ENCODE data around the gene KCTD5.
"Not testable (repeated sequence)": the region's sequence is repeated elsewhere in the genome, so short reads cannot be mapped to it uniquely, and the experiment has no call there.

Gene KCTD5, protein sequence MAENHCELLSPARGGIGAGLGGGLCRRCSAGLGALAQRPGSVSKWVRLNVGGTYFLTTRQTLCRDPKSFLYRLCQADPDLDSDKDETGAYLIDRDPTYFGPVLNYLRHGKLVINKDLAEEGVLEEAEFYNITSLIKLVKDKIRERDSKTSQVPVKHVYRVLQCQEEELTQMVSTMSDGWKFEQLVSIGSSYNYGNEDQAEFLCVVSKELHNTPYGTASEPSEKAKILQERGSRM

DNA sequence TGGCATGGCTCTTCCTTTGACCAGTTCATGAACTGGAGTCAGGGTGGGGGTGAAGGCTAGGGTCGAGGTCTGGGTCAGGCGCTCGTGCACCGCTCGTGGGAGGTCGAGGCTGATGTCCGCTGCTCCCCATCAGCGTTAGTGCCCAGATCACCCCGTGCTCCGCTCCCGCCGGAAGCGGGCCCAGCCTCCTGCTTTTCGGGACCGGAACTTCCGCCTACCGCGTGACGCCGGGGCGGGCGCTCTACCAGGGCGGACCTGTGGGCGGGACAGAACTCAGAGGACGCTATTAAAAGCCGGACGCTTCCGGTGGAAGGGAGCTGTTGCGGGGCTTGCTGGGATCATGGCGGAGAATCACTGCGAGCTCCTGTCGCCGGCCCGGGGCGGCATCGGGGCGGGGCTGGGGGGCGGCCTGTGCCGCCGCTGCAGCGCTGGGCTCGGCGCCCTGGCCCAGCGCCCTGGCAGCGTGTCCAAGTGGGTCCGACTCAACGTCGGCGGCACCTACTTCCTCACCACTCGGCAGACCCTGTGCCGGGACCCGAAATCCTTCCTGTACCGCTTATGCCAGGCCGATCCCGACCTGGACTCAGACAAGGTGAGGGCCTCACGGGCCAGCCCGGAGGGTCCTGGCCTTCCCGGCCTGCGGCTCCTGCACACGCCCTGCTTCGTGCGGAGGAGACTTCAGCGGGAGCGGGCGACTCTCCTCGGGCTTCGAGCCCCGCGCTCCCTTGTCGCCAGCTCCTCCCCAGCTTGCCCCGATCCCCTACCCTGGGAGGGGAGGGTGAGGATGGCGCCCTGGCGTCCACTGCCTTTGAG, at the start of gene KCTD5:
KCTD5 (plus strand) TSS at position 315 of the 813 bp plus-strand sequence; CDS start at position 341, 26 bp downstream.
- TF ChIP-seq, protein P1, sequence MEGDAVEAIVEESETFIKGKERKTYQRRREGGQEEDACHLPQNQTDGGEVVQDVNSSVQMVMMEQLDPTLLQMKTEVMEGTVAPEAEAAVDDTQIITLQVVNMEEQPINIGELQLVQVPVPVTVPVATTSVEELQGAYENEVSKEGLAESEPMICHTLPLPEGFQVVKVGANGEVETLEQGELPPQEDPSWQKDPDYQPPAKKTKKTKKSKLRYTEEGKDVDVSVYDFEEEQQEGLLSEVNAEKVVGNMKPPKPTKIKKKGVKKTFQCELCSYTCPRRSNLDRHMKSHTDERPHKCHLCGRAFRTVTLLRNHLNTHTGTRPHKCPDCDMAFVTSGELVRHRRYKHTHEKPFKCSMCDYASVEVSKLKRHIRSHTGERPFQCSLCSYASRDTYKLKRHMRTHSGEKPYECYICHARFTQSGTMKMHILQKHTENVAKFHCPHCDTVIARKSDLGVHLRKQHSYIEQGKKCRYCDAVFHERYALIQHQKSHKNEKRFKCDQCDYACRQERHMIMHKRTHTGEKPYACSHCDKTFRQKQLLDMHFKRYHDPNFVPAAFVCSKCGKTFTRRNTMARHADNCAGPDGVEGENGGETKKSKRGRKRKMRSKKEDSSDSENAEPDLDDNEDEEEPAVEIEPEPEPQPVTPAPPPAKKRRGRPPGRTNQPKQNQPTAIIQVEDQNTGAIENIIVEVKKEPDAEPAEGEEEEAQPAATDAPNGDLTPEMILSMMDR (IDR thresholded peaks at IDR 0.05; ENCODE audit: low read depth, low read length, missing control alignments), result no peak
- DNase-seq (ENCODE audit: low read depth), result peak; percentile 87
- peak within 1 kb of the TSS; percentile 99 for H3K4me3 ChIP-seq (ENCODE audit: low read depth, low read length)

DNA sequence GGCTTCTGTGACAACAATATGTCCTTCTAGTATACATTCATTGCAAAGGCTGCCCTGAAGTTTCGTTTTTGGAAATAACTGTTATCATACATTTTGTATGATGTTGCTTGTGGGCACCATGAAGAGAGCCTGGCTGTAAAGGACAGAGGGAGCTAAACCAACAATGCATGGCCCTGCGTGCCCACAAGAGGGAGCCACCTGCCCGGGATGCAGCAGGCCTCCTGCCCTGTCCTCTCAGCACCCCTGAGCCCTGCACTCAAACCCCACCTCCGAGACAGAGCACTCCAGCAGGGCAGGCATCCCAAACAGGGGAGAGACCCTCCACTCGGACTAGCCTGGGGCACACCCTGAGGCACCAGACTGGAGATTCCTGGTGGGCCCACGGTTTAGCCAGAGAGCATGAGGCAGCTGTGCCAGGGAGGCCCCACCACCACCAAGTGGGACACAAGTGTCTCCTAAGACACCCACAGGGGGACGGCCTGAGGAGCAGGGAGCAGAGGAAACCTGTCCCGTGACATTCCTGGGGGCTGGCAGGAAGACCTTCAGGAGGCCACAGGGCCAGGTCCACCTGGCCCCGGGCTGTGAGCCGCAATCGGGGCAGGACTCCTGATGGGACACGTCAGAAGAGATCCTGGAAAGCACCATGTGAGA, 43.1 kb upstream of the KCTD5 start:
- TF ChIP-seq, protein P1 (IDR thresholded peaks at IDR 0.05; ENCODE audit: low read depth, low read length, missing control alignments), result peak; percentile 7
- H3K4me3 ChIP-seq (ENCODE audit: low read depth, low read length); DNase-seq (ENCODE audit: low read depth): not testable (repeated sequence)

DNA sequence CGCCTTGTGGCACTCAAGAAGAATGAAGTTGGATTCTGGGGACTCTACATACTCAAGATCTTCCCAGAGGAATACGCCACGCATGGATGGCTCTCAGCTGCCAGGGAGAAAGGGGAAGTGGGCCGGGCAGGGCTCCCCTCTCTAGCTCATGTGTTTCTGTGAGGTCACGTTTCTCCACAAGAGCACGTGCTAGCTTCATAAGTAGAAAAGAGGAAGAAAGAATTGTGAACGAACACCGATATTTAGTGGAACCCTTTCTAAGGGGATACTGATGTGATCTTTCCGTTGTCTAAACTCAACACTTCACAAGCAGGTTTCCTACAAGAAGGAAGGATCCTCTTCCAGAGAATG, 42.6 kb upstream of the KCTD5 start:
- not testable (repeated sequence) for DNase-seq (ENCODE audit: low read depth)

DNA sequence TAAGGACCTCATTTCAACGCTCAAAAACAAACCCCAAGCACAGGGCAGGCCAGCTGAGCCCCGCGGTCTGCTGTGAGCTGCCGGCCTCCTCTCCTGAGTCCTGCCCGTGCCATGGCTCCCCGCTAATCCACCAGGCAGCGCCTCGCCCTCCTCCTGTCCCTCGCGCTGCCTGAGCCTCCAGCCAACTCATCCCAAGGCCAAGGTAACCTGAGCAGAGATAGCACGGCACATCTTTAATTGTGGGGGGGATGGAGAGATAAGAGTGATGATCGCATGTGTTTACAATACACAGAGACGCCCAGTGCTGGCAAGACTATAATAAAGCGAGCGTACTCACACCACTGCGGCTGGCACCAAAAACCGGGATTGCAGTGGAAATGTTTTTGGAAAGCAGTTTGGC, 39.8 kb upstream of the KCTD5 start:
- not testable (repeated sequence) for H3K4me3 ChIP-seq (ENCODE audit: low read depth, low read length); DNase-seq (ENCODE audit: low read depth)

More for the DNA sequence above, 42.6 kb upstream of the KCTD5 start:
- not testable (repeated sequence) for H3K4me3 ChIP-seq (ENCODE audit: low read depth, low read length)

DNA sequence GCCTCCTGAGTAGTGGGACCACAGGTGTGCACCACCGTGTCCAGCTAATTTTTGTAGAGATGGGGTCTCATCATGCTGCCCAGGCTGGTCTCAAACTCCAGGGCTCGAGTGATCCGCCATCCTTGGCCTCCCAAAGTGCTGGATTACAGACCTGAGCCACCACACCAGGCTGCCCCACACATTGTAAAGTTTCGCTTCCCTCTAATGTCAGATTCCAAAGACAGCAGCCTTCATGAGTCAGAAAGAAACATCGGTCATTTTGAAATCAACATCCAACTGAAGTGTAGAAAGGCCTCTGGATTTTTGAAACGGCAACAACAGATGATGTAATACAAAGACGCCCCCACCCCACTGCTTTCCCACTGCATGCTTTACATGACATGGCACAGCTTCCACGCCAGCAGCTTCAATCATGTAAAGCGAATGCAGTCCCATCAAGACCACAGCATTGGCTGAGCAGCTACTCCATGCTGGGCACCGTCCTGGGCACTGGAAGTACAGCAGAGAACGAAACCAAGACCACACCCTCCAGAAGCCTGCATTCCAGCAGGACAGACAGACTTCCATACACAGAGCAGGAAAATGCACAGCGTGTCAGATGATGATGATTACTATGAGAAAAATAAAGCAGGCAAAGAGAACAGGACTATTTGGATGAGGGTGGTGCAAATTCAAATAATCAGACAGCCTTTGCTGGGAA, 37.4 kb upstream of the KCTD5 start:
- not testable (repeated sequence) for H3K4me3 ChIP-seq (ENCODE audit: low read depth, low read length); DNase-seq (ENCODE audit: low read depth)

DNA sequence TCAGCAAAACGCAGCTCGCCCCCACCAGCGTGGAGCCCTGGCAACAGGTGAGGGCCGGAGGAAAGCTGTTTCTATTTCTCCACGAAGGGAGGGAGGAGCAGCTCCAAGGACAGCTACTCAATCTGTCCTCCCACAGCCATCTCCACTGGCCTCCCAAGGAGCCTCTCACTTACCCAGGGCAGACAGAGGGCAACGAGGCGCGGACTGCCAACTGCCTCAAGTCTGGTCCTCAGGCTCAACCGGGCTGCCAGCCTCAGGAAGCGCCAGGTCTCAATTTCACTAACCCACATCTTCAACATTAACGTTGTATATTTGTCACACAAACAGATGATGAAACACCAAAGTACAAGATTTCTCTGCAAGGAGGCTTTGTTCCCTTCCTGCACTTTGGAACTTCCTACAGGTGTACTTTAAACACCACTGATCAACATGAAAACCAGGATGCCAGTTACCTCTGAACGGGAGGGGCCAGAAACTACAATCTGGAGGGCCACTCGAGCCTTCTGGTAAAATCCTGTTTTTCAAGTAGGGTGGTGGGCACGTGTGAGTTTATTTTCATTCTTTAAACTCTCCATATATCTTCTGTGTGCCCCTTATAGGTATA, 31.0 kb upstream of the KCTD5 start:
- not testable (repeated sequence) for H3K4me3 ChIP-seq (ENCODE audit: low read depth, low read length); DNase-seq (ENCODE audit: low read depth)

DNA sequence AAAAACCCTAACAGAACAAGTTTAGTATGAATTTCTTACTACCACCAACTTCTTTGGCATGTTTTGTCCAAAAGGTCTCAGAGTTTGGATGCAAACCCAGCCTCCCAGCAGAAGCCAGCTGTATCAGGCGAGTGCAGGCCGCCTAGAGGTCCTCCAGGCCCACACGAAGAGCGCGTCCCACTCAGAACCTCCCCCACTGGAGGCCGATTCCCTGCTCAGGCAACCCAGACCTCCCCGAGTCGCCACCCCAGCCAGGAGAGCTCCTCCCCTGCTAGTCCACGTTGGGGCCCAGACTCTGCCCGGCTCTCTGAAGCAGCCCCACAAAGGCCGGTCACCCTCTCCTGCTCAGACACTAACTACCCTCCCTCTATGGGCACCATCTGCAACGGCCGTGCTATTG, 28.4 kb upstream of the KCTD5 start:
- DNase-seq (ENCODE audit: low read depth); H3K4me3 ChIP-seq (ENCODE audit: low read depth, low read length): not testable (repeated sequence)

DNA sequence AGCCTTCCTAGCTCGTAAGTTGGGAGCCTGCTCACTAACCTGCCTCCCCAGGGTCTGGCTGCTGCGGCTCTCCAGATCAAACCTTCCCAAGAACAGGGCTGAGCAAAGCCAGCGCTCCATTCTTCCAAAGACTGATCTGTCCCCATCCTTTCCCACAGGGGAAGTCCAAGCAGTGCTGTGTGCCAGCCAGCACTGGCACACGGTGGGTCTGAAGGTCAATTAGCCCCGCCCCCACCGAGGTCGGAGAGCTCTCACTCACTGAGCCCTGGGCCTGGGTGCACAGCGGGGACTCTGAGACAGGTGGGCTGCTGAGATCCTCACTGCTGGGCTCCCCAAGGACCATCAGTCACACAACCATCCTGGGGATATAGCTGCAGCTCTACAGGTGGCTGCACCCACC, 27.4 kb upstream of the KCTD5 start:
- DNase-seq (ENCODE audit: low read depth); H3K4me3 ChIP-seq (ENCODE audit: low read depth, low read length): not testable (repeated sequence)

DNA sequence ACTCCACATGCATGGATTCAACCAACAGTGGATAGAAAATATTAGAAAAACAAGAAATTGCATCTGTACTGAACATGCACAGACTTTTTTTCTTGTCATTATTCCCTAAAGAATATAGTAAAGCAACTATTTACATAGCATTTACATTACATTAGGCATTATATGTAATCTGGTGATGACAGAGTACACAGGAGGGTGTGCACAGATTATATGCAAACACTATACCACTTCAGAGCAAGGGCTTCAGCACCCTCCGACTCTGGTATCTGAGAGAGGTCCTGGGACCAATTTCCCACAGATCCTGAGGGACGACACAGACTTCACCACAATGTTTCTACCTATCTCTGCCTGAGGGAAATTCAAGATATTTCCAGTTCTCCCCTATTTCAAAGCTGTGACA, 25.3 kb upstream of the KCTD5 start:
- TF ChIP-seq, protein P1 (IDR thresholded peaks at IDR 0.05; ENCODE audit: low read depth, low read length, missing control alignments), result no peak
- DNase-seq (ENCODE audit: low read depth), result no peak
- H3K4me3 ChIP-seq (ENCODE audit: low read depth, low read length), result no peak overlapping the region

DNA sequence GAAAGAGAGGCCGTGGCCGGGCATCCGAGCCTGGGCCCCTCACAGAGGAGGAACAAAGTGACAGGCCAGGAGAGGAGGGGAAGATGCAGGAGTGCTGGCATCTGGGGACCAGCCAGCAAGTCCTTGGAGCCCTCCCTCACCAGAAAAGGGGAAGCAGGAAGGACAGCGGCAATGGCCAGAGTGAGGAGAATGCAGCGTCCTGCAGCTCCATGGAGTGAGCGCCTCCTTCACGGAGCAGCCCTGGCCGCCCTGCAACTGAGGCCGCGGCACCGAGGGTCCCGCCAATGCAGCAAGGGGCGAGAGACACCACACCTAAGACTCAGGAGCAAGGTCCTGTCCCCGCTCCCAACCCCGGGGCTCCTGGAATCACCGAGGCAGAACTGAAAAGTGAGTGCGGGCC, 24.5 kb upstream of the KCTD5 start:
- not testable (repeated sequence) for H3K4me3 ChIP-seq (ENCODE audit: low read depth, low read length); DNase-seq (ENCODE audit: low read depth)

DNA sequence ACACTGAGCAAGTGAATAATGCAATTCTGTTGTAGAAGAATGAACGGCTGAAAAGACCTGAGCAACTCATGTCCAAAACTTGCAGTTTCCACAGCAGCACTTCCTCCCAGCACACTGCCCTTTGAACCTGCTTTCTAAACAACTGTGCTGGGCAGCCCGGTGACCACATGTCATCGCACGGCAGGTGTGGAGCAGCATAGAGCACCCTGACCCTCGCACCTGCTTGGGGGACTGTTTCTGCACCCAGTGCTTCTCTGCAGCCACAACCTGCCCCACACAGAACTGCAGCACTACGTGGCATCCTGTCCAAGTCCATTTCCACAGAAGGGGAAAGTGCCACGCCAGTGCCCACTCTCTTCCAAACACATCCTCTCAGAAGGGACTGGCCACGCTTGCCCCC, 22.8 kb upstream of the KCTD5 start:
- DNase-seq (ENCODE audit: low read depth); H3K4me3 ChIP-seq (ENCODE audit: low read depth, low read length): not testable (repeated sequence)

DNA sequence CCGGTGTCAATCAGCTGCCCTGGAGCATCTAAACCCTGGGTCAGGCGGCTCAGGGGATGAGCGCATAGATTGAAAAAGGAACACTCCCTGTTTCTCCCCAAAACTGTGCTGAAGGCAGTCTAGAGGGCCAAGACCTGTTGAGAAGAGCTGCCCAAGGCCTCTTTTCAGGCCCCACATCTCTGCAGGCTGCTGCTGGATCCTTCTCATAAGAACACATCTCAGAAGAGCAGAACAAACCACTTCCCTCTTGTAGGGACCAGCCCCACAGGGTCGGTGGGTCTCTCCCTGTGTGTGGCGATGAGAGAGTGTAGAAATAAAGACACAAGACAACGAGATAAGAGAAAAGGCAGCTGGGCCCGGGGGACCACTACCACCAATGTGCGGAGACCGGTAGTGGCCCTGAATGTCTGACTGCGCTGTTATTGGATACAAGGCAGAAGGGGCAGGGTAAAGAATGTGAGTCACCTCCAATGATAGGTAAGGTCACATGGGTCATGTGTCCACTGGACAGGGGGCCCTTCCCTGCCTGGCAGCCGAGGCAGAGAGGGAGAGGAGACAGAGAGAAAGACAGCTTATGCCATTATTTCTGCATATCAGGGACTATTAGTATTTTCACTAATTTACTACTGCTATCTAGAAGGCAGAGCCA, 22.2 kb upstream of the KCTD5 start:
- not testable (repeated sequence) for DNase-seq (ENCODE audit: low read depth)

More for the DNA sequence above, 22.2 kb upstream of the KCTD5 start:
- not testable (repeated sequence) for H3K4me3 ChIP-seq (ENCODE audit: low read depth, low read length)
